Mucosa of stomach (tissue), 1 donor: Measurements from ENCODE around the gene MIS18A.

Experiments
- H3K27me3 ChIP-seq: one replicate; pipeline ENCODE4 v1.7.0; 2013; ENCODE audit warnings: mild to moderate bottlenecking, low read length; ENCODE audit not compliant: control insufficient read depth, insufficient read depth
- H3K36me3 ChIP-seq: one replicate; pipeline ENCODE4 v1.7.0; 2013; ENCODE audit warnings: low read length; ENCODE audit not compliant: control insufficient read depth, insufficient read depth
- H3K4me1 ChIP-seq: one replicate; pipeline ENCODE4 v1.7.0; 2013; ENCODE audit warnings: mild to moderate bottlenecking, low read length; ENCODE audit not compliant: control insufficient read depth, insufficient read depth
- H3K4me3 ChIP-seq: one replicate; pipeline ENCODE4 v1.7.0; 2013; ENCODE audit warnings: low read length
- H3K9ac ChIP-seq: one replicate; pipeline ENCODE4 v1.7.0; 2013; ENCODE audit warnings: mild to moderate bottlenecking, low read length, moderate library complexity
- H3K9me3 ChIP-seq: one replicate; pipeline ENCODE4 v1.7.0; 2013; ENCODE audit warnings: mild to moderate bottlenecking, low read length, moderate library complexity; ENCODE audit not compliant: control insufficient read depth
- donor health status: Pancreatic carcinoma.

The MIS18A gene, protein sequence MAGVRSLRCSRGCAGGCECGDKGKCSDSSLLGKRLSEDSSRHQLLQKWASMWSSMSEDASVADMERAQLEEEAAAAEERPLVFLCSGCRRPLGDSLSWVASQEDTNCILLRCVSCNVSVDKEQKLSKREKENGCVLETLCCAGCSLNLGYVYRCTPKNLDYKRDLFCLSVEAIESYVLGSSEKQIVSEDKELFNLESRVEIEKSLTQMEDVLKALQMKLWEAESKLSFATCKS

DNA sequence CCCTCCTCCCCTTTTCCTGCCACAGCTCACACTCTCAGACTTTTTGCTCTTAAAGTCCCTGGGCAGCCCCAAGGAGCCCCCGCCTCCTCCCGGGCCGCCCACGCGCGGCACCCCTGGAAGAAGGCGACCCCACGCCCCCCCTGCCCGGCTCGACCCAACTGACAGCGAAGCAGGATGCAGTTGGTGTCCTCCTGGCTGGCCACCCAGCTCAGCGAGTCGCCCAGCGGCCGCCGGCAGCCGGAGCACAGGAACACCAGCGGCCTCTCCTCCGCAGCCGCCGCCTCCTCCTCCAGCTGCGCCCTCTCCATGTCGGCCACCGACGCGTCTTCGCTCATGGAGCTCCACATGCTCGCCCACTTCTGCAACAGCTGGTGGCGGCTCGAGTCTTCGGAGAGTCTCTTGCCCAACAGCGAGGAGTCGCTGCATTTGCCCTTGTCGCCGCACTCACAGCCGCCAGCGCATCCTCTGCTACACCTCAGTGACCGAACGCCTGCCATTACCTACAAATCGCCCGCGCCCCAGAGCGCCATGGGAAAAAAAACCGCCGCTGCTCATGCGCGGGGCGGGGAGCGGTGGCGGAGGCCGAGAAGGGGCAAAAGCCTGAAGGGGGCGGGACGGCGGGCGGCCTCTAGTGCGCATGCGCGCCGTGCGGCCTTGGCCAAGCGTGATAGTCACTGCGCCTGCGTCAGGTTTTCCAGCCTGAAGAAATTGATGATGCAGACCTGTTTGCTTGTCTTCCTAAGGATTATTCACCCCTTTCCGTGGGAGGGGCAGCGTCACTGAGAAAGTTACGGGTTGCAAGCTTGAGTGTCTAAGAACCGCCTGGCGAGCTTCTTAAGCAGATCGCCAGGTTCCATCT lies at the start of gene MIS18A:
MIS18A (minus strand) TSS at position 532 of the 859 bp plus-strand sequence; CDS start at position 497, 35 bp downstream.
- H3K9ac ChIP-seq, result peak within 1 kb of the TSS; percentile 83
- H3K4me1 ChIP-seq, result peaks cover 12% of the 10 kb centered on the region
- H3K9me3 ChIP-seq, result no peaks in the 10 kb centered on the region
- no peaks in the 10 kb centered on the region for H3K27me3 ChIP-seq
- H3K36me3 ChIP-seq, result no peaks in the 10 kb centered on the region
- H3K4me3 ChIP-seq, result peak within 1 kb of the TSS; percentile 92

DNA sequence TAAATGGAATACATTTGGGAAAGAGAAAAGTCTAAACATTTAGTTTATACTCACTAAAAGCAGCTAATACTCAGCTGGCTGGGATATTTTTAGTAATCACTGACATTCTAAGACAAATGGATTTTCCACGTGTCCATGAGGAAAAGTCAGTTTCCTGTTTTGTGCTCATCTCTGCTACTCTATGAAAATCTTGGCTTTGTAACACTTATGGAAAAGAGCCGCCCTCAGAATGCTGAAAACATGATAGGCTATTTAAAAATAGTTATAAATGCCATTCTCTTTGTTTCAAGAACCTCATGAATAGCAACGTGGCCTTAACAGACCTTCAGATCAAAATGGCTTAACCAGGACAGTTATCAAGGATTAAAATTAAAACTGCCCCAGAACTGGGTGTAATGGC lies 49.7 kb upstream of the MIS18A start:
- no peaks in the 10 kb centered on the region for H3K4me1 ChIP-seq
- no peaks in the 10 kb centered on the region for H3K9me3 ChIP-seq
- H3K36me3 ChIP-seq, result peaks cover 8% of the 10 kb centered on the region
- no peak overlapping the region for H3K4me3 ChIP-seq
- no peaks in the 10 kb centered on the region for H3K27me3 ChIP-seq
- no peak overlapping the region for H3K9ac ChIP-seq

DNA sequence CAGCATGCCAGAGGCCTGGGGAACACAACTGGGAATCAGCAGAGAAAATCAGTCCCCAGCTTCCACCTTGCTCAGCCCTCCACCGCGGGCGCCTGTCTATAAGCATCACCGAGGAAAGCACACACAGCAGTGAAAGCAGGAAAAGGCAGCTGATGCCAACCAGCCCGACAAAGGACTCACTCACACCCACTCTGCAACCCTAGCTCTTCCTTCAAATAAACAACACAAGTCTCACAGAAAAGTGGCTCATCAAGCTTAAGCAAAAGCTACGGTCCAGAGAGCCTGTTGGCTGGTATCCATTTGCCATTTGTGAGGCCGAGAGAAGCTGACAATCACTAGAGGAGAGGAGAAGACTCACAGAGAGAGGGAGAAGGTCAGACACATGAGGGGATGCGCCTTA lies 46.9 kb upstream of the MIS18A start:
- Histone ChIP-seq H3K36me3 (peaks cover 8% of the 10 kb centered on the region), H3K27me3 (no peaks in the 10 kb centered on the region), H3K4me3 (no peak overlapping the region), H3K9ac (no peak overlapping the region), H3K9me3 (no peaks in the 10 kb centered on the region), H3K4me1 (no peaks in the 10 kb centered on the region)

DNA sequence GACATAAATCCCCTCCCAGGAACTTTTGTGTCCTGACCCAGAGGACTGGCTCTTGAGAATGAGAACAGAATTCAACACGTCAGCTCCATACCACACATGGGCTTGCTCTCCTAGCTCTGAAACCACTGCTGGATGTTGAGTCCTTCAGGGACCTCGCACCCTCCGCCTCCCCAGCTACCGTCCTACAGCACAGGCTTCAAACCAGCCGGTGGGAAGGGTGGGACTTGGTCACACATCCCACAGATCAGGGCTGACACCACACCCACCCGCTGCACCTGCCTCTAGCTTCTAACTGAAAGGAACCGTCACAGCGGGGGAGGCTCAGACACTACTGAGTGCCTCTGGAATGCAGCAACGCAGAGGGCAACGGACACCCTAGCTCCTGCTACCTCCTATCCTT lies 43.8 kb upstream of the MIS18A start:
- Histone ChIP-seq H3K27me3 (no peaks in the 10 kb centered on the region), H3K4me3 (no peak overlapping the region), H3K9me3 (no peaks in the 10 kb centered on the region), H3K36me3 (peaks cover 8% of the 10 kb centered on the region), H3K9ac (no peak overlapping the region), H3K4me1 (no peaks in the 10 kb centered on the region)

DNA sequence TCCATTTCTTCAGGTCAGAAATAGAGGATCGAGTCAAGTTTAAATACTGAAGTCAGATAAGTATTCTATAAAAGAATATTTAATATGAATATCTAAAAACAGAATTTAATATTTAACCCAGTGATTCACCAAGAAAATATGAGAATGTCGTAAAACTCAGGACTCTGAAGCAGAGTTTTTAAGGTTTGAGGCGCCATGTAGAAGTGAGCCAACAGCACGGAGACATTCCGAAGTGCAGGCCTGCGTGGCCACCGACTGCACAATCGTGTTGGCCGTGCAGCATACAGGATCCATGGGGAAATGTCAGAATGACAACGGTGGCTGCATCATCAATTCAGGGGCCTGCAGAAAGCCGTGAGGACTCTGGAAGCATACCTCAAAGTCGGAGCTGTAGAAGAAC lies 43.3 kb upstream of the MIS18A start:
- Histone ChIP-seq H3K36me3 (peaks cover 8% of the 10 kb centered on the region), H3K27me3 (no peaks in the 10 kb centered on the region)

DNA sequence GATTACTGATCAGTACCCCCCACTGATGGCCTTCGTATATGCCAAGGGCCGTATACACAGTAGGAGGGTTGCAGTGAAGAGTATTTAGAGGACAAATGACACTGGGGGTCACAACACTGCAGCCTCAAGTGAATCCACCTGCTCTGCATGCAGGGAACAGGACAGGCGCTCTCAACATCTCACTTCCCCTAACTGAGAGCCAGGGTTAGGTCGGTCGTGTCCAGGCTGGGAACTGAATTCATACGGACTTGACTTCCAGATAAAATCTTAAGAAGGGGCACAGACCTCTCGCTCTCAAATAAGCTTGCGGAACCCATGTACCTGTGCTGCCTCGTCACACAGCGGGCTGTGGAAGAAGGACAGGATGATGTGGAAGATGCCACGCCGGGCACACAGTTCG lies 42.6 kb upstream of the MIS18A start:
- Histone ChIP-seq H3K9me3 (no peaks in the 10 kb centered on the region), H3K4me1 (no peaks in the 10 kb centered on the region), H3K36me3 (peaks cover 8% of the 10 kb centered on the region), H3K27me3 (no peaks in the 10 kb centered on the region), H3K4me3 (no peak overlapping the region), H3K9ac (no peak overlapping the region)

More for the DNA sequence above, 43.3 kb upstream of the MIS18A start:
- no peaks in the 10 kb centered on the region for H3K4me1 ChIP-seq
- H3K9me3 ChIP-seq, result no peaks in the 10 kb centered on the region
- no peak overlapping the region for H3K4me3 ChIP-seq
- H3K9ac ChIP-seq, result no peak overlapping the region

DNA sequence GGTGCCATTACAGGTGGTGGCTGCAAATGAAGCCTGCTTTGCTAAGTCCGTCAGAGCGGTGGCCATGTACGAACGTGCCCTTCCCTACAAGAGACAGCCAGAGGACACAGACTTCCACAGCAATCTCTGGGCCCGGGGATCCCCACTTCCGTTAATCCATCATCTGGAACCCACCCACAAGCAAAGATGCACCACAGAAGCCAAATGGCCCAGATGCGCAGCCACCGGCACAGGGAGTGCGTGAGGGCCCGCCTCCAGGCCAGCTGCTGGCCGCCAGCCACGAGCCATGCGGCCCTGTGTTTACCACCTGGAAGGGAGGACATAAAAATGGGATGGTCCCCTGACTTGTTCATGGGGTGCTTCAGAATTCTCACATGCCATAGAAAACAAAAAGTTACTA lies 41.9 kb upstream of the MIS18A start:
- peaks cover 8% of the 10 kb centered on the region for H3K36me3 ChIP-seq
- no peaks in the 10 kb centered on the region for H3K4me1 ChIP-seq
- no peaks in the 10 kb centered on the region for H3K9me3 ChIP-seq
- no peak overlapping the region for H3K9ac ChIP-seq
- H3K27me3 ChIP-seq, result no peaks in the 10 kb centered on the region
- H3K4me3 ChIP-seq, result no peak overlapping the region

DNA sequence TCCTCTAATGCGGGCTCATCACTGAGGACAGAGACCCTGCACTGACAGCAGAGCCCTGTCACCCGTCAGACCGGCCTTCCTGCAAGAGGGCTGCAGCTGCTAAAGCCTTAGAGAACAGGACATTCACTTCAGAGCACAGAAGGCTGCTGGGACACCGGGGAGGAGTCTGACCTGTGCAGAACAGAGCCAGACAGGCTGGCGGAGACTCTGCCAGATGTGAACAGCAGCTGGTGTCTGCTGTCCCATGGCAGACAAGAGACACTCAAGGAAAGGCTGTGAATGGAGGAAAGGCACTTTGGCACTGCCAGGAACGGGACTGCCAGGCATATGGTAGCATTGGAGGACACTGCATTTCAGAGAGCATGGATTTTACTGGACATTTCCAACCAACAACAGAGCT lies 41.2 kb upstream of the MIS18A start:
- H3K4me1 ChIP-seq, result no peaks in the 10 kb centered on the region
- peaks cover 8% of the 10 kb centered on the region for H3K36me3 ChIP-seq
- H3K9me3 ChIP-seq, result no peaks in the 10 kb centered on the region
- no peak overlapping the region for H3K9ac ChIP-seq
- no peaks in the 10 kb centered on the region for H3K27me3 ChIP-seq
- no peak overlapping the region for H3K4me3 ChIP-seq

DNA sequence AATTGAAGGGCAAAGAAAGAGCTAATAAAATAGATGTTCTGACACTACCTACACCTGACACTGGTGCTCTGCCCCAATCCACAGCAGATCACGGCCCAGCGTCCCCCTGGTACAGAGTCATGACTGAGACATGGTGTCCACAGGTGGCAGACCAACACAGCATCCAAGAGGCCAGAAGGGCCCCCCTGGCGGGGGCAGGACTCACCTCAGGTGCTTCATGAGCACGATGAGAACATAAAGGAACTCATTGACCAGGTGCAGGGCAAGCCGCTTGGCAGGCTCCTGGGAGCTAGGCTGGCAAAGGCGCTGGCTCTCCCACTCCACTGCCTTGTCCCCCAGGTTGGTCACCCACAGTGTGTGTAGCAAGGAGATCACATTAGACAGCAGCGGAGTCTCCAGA lies 40.2 kb upstream of the MIS18A start:
- peaks cover 4% of the 10 kb centered on the region for H3K36me3 ChIP-seq
- H3K4me3 ChIP-seq, result no peak overlapping the region
- no peaks in the 10 kb centered on the region for H3K9me3 ChIP-seq
- no peaks in the 10 kb centered on the region for H3K27me3 ChIP-seq
- no peaks in the 10 kb centered on the region for H3K4me1 ChIP-seq
- H3K9ac ChIP-seq, result no peak overlapping the region

DNA sequence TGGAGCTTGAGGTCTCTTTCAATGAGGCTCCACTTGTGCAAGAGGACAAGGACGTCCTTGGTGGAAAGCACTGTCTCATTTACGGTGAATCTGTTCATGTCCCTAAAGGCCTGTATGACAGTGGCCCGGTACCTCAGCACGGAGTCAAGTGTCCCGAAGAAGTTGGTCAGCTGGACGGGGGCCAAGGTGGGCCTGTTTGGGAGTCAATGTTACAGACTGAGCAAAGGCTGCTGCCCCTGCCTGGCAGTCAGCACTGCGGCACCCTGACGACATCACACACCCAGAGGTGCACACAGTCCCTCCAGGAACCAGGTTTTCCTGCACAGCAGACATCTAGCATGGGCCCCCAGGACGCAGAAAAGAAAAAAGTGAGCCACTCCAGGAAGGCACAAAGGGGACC lies 38.9 kb upstream of the MIS18A start:
- Histone ChIP-seq H3K4me3 (no peak overlapping the region), H3K4me1 (no peaks in the 10 kb centered on the region), H3K27me3 (no peaks in the 10 kb centered on the region), H3K9me3 (no peaks in the 10 kb centered on the region), H3K9ac (no peak overlapping the region), H3K36me3 (peaks cover 4% of the 10 kb centered on the region)

DNA sequence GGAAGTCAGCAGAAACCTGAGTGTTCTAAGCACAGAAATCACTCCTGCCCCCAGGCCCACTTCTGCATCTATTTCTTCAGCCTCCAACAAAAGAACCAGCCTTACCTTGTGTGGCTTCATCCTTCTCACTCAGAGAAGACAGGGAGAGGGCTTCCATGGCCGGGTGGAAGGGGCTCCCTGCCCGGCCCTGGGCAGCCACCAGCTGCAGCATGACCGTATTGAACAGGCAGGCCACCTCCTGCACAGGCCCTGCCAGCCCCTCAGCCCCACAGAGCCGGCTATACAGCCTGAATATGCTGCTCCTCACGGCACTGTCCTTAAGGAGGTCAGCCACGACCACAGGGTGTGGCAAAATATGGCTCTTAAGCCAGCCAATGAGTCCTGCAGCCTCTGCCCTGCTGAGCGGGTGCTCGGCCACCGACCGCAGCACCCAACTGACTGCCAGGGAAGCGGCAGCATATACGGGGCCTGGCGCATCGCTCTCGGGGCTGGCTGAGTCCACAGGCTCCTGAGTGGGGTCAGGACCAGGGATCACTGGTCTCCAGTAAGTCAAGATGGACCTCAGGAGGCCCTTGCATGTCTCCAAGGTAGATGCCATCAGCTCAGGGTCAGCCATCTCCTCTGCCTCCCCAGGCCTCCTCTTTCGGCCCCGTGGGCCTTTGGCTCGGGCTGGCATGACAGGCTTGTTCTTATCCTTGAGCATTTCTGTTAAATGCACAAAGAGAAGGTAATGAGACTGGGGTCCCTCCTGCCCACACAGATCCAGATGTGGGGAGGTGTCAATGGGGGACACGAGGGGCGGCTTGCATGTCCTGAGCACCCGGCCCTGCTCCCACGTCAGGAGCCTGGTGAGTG lies 37.7 kb upstream of the MIS18A start:
- no peaks in the 10 kb centered on the region for H3K9me3 ChIP-seq
- no peaks in the 10 kb centered on the region for H3K4me1 ChIP-seq
- no peaks in the 10 kb centered on the region for H3K27me3 ChIP-seq
- peaks cover 4% of the 10 kb centered on the region for H3K36me3 ChIP-seq
- no peak overlapping the region for H3K4me3 ChIP-seq
- no peak overlapping the region for H3K9ac ChIP-seq
